ENCODE results near the gene PIK3CG.
"Not testable (repeated sequence)": the region's sequence is repeated elsewhere in the genome, so short reads cannot be mapped to it uniquely, and the experiment has no call there.

PIK3CG gene

DNA sequence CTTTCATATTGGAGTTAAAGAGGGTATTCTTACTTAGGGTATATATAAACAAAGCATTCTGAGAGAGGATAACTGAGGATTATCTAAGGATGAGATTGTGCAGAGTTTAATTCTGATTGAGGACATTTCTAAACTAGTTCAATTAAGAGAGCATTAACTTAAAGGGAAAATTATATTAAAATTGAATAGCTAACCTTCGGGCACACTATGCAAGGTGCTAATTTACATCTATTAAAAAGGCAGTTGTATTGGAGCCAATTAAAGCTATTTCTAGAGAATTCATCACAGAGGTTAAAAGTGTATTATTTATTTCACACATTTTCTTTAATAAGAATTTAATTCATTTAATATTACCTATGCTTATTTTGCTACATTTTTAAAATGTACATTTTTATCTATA is 17.0 kb upstream of the PIK3CG start:
- no peaks in the 10 kb centered on the region for H3K9me3 Mint-ChIP-seq
- no peaks in the 10 kb centered on the region for H3K4me1 Mint-ChIP-seq
- H3K4me3 Mint-ChIP-seq, result no peak overlapping the region
- no peaks in the 10 kb centered on the region for H3K27me3 Mint-ChIP-seq
- H3K36me3 Mint-ChIP-seq, result no peaks in the 10 kb centered on the region
- no peak overlapping the region for H3K27ac Mint-ChIP-seq

DNA sequence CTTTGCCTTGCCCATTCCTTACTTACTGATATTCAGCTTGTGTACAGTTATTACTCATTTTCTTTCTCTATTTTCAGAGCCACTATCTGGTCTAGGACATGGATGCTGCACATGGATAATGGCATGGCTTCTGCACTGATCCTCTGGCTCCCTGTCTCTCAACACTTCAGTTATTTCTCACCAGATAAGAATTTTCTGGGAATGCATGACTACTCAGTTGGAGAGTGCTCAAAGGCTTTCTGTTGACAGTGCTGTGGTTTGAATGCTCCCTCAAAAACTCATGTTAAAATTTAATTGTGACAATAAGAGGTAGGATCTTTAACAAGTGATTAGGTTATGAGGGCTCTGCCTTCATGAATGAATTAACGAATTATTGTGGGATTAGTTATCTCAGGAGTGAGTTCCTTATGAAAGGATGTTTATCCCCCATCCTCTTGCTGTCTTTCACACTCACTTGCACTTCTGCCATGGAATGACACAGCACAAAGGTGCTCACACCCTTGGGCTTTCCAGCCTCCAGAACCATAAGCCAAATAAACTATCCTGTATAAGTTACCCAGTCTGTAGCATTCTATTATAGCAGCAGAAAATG is 16.1 kb upstream of the PIK3CG start:
- no peaks in the 10 kb centered on the region for H3K36me3 Mint-ChIP-seq
- H3K4me1 Mint-ChIP-seq, result no peaks in the 10 kb centered on the region
- no peaks in the 10 kb centered on the region for H3K9me3 Mint-ChIP-seq
- H3K27me3 Mint-ChIP-seq, result no peaks in the 10 kb centered on the region
- H3K4me3 Mint-ChIP-seq, result no peak overlapping the region
- H3K27ac Mint-ChIP-seq, result no peak overlapping the region

DNA sequence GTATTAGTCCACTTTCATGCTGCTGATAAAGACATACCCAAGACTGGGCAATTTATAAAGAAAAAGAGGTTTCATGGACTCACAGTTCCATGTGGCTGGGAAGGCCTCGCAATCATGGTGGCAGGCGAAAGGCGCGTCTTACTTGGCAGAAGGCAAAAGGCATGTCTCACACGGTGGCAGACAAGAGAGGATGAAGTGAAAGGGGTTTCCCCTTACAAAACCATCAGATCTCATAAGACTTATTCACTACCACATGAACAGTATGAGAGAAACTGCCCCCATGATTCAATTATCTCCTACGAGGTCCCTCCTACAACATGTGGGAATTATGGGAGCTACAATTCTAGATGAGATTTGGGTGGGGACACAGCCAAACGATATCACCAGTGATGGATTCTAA is 13.4 kb upstream of the PIK3CG start:
- not testable (repeated sequence) for H3K27ac Mint-ChIP-seq, H3K4me3 Mint-ChIP-seq, H3K27me3 Mint-ChIP-seq, H3K4me1 Mint-ChIP-seq, H3K9me3 Mint-ChIP-seq, H3K36me3 Mint-ChIP-seq

DNA sequence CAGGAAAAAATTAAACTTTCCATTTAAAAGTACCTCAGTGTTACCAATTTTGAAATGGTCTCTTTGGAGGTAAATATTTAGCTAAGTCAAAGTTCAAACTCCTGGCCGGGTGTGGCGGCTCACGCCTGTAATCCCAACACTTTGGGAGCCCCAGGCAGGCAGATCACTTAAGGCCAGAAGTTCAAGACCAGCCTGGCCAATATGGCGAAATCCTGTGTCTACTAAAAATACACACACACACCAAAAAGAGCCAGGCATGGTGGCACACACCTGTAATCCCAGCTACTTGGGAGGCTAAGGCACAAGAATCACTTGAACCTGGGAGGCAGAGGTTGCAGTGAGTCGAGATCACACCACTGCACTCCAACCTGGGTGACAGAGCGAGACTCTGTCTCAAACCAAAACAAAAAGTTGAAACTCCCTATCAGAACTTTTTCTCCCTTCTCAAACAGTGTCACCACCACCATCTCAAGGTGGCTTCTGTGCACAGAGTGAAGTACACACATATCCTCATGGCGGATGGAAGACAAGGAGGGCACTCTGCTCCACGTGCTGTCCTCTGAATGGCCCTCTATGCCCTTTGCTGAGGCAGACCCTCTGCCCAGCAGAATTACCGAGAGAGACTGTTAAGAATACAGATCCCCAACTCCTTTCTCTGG is 11.7 kb upstream of the PIK3CG start:
- H3K4me1 Mint-ChIP-seq, result no peaks in the 10 kb centered on the region
- no peaks in the 10 kb centered on the region for H3K9me3 Mint-ChIP-seq
- no peaks in the 10 kb centered on the region for H3K27me3 Mint-ChIP-seq
- peaks cover 2% of the 10 kb centered on the region for H3K36me3 Mint-ChIP-seq
- H3K4me3 Mint-ChIP-seq, result no peak overlapping the region
- no peak overlapping the region for H3K27ac Mint-ChIP-seq

DNA sequence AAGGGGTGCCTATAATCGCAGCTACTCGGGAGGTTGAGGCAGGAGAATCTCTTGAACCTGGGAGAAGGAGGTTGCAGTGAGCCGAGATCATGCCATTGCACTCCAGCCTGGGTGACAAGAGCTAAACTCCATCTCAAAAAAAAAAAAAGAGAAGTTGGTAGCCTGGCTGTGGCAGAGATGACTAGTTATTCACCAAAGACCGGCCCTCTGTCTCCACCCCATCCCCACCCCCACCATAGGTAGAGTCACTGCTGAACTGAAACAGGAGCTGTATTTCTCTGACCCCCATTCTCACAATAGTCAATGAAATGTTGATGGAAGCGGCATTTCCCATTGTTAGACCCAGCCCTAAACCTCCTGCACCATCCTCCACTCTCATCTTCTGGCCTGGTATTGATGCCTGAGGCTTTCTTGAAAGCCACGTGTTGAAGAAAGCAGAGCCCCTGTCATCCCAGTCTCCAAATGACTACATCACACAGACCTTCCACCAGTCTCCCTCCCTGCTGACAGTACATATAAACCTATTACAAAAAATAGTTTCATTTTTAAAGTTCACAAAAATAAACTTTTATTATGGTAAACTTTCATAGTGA is 9.4 kb upstream of the PIK3CG start:
- no peak overlapping the region for H3K27ac Mint-ChIP-seq

DNA sequence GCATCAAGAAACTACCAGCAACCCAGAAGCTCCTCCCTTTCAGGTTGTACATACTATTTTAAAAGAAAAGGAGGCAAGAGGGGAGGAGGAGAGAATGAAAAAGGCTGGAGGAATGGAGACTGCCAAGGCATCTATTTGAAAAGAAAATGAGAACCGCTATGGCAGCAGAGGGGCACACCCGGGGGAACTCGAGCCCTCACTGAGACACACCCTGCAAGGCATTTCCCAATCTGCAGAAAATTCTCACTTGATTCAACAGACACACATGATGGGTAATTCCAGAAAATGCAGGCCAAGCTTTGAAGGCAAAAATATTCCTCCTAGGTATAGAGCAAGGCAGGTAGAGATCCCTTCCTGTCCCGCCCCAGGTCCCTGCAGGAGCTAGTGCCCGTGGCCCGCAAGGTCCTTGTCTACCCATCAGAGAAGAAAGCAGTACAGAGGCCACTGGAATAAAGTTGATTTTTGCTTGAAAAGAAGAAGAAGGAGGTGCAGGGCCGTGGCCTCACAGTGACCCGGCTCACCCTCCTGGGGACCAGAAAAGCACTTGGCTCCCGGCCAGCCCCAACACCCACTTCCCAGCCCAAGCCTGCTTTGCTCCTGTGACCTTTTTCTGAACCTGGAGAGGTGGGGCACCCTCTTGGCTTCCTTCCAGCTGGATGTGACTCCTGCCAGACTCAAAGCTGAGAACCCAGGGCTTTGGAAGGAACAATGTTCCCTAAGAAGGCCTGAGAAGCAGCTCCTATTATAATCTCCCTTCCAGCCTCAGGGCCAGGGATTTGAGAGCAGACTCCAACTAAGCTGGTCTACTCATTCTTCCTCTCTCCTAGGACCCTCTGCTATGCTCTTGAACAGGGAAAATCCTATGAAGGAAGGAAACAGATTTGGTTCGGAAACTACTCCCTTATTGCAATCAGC is 6.2 kb upstream of the PIK3CG start:
- H3K27ac Mint-ChIP-seq, result peak overlapping the region; percentile 30
- peaks cover 2% of the 10 kb centered on the region for H3K36me3 Mint-ChIP-seq
- H3K27me3 Mint-ChIP-seq, result no peaks in the 10 kb centered on the region
- H3K9me3 Mint-ChIP-seq, result no peaks in the 10 kb centered on the region
- H3K4me1 Mint-ChIP-seq, result peaks cover 30% of the 10 kb centered on the region
- H3K4me3 Mint-ChIP-seq, result no peak overlapping the region

More for the DNA sequence above, 9.4 kb upstream of the PIK3CG start:
- Mint-ChIP-seq H3K36me3 (peaks cover 2% of the 10 kb centered on the region), H3K27me3 (no peaks in the 10 kb centered on the region), H3K4me3 (no peak overlapping the region), H3K4me1 (peaks cover under 1% of the 10 kb centered on the region), H3K9me3 (no peaks in the 10 kb centered on the region)

DNA sequence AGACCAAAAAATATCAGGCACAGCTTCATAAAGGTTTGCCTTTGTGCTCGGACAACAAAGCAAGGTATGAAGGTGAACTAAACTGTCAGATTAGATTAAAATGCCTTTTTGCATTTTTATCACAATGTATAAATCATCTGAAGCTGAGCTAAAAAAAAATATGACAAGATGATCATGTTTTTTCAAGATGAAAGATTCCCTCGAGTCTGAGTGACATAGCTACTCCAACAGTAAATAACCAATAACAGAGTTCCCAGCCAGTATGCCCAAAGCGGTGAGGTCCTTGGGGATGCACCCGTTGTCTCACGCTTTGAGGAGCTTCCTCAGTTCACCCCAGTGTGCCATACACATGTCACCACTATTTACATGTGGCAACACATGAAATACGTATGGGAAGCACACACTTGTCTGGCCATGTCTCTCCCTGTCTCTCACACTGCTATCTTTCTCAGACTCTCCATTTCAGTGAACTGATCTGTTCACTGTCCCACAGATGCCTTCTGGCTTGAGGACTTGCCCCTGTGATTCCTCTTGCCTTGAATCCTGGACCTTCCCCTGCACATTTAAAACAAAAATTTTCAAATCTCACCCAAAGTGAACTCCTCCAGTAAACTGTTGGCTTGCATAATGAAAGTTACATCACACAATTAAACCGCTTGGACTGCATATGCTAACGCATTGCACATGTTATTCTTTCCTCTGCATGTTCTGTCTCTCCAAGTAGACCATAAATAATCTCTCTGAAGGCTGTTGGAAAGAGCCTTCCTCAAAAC is 2.6 kb upstream of the PIK3CG start:
- Mint-ChIP-seq H3K4me1 (peaks cover 57% of the 10 kb centered on the region), H3K27ac (peak overlapping the region; percentile 75)

DNA sequence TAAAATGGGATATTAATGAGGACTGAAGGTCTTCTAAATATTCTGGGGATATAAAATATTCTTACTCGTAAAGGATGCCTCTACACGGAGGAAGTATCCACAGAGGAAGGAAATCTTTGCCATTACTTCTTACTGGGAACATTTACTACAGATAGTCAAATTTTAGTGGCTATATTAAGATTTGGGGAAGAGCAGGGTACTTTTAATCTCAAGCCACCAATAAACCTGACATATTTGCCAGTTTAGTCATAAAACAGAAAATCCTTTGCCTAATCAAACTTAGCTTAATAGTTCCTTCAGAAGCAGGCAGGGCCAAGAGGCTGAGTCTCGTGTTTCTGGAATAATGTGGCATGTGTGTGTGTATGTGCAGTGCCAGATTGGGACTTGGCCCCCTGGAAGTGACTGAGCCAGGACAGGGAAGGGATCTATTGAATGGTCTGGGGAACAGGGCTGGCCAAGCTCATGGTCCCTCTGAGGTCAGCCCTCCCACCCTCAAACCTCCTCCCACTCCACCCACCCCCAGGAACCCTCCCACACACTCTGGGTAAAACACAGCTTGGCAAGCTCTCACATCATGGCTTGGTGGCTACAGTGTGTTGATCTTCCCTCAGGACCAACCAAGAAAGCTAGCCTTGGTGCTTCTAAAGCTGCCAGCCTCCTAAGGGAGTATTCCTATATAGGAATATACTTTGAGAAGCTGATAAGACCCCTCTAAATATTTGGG is 1.6 kb upstream of the PIK3CG start:
- Mint-ChIP-seq H3K4me3 (peak overlapping the region; percentile 93), H3K27ac (peak overlapping the region; percentile 90), H3K4me1 (peaks cover 61% of the 10 kb centered on the region)

More for the DNA sequence above, 2.6 kb upstream of the PIK3CG start:
- Mint-ChIP-seq H3K27me3 (no peaks in the 10 kb centered on the region), H3K4me3 (peak overlapping the region; percentile 24), H3K36me3 (peaks cover 2% of the 10 kb centered on the region), H3K9me3 (no peaks in the 10 kb centered on the region)

DNA sequence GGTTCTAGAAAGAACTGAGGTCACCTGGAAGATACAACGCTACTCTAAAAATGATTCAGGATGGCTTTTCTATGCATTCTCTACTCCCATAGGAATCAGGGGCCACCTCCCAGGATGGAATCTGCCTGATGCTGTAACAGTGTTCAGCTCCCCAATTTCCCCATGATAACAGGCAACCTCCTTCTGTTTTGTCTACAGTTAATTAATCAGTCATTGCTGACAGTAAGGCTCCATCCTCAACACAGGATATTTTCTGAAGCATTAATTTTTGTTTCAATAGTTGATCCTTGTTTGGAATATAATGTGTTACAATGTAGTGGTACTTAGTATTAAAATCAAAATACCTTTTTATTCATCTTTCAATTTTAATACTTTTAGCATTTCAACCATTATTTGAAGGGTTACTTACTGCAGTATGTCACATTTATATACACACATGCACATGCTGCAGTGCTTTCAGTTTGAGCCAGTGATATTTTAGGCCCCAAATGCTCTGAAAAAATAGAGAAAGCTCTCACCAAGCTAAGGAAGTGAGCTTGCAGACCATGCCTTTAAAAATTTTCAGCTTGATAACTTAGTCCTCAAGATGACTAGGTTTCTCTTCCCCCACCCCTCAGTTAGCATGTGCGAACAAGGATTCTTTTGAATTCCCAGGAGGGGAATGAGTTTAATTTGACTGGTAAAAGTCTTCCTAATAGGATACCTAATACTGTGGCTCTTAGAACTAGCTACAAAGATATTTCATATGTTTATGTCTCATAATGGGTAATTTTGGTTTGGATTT is 592 bp upstream of the PIK3CG start:
- Mint-ChIP-seq H3K4me1 (peaks cover 72% of the 10 kb centered on the region), H3K9me3 (no peaks in the 10 kb centered on the region), H3K27ac (peak overlapping the region; percentile 90)

More for the DNA sequence above, 1.6 kb upstream of the PIK3CG start:
- no peaks in the 10 kb centered on the region for H3K27me3 Mint-ChIP-seq
- H3K36me3 Mint-ChIP-seq, result peaks cover 3% of the 10 kb centered on the region
- H3K9me3 Mint-ChIP-seq, result no peaks in the 10 kb centered on the region

DNA sequence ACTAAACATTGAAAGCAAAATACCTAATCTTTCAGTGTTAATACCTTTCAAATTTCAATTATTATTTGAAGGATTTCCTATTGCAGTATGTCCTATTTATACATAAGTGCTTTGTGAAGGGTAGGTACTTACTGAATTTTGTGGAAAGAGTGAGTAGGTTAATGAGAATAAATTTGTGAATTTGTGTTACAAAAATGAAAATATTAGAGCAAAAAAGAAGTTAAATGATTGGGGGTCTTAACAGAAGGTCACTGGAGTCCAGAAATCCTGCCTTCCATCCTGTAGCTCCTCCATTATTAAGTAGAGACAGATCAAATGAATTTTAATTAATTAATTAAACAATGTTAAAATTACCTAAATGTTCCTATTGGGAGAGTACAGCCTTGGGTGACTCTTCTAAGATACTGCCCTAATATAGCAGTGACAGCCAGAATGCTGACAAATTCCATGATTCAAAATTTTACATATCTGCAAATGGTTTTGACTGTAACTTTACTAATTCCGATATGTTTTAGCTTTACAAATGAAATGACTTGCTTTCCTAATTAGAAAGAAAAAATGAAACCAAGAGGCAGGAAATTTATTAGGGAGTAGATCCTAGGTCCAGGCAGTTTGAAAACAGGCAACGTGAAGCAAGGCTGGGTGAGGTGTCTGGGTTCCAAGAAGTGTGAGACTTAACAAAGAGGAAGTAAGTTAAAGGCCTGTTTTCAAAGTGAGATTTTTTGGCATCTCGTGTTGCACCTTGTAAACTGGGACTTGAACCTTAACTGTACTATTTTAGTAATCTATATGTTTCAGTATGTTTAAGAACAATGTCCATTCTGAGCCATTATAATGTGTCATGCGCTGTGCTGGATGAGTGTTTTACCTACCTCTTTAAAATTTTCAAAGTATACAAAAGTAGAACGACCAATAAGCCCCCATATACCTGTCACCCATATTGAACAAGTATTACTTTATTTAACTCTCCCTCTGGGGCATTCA is 1.5 kb downstream of the PIK3CG start:
- Mint-ChIP-seq H3K36me3 (peaks cover 12% of the 10 kb centered on the region), H3K27ac (peak overlapping the region; percentile 92), H3K9me3 (no peaks in the 10 kb centered on the region), H3K4me3 (peak overlapping the region; percentile 93), H3K27me3 (no peaks in the 10 kb centered on the region), H3K4me1 (peaks cover 86% of the 10 kb centered on the region)

More for the DNA sequence above, 592 bp upstream of the PIK3CG start:
- Mint-ChIP-seq H3K27me3 (no peaks in the 10 kb centered on the region), H3K36me3 (peaks cover 10% of the 10 kb centered on the region), H3K4me3 (peak overlapping the region; percentile 93)

DNA sequence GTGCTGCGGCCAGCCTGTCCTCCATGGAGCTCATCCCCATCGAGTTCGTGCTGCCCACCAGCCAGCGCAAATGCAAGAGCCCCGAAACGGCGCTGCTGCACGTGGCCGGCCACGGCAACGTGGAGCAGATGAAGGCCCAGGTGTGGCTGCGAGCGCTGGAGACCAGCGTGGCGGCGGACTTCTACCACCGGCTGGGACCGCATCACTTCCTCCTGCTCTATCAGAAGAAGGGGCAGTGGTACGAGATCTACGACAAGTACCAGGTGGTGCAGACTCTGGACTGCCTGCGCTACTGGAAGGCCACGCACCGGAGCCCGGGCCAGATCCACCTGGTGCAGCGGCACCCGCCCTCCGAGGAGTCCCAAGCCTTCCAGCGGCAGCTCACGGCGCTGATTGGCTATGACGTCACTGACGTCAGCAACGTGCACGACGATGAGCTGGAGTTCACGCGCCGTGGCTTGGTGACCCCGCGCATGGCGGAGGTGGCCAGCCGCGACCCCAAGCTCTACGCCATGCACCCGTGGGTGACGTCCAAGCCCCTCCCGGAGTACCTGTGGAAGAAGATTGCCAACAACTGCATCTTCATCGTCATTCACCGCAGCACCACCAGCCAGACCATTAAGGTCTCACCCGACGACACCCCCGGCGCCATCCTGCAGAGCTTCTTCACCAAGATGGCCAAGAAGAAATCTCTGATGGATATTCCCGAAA is 2.7 kb downstream of the PIK3CG start:
- Mint-ChIP-seq H3K9me3 (no peaks in the 10 kb centered on the region), H3K27me3 (no peaks in the 10 kb centered on the region), H3K4me3 (peak overlapping the region; percentile 51), H3K4me1 (peaks cover 86% of the 10 kb centered on the region), H3K27ac (no peak overlapping the region), H3K36me3 (peaks cover 21% of the 10 kb centered on the region)

DNA sequence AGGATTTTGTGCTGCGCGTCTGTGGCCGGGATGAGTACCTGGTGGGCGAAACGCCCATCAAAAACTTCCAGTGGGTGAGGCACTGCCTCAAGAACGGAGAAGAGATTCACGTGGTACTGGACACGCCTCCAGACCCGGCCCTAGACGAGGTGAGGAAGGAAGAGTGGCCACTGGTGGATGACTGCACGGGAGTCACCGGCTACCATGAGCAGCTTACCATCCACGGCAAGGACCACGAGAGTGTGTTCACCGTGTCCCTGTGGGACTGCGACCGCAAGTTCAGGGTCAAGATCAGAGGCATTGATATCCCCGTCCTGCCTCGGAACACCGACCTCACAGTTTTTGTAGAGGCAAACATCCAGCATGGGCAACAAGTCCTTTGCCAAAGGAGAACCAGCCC is 3.3 kb downstream of the PIK3CG start:
- H3K27ac Mint-ChIP-seq, result no peak overlapping the region

More for the DNA sequence above, 3.3 kb downstream of the PIK3CG start:
- no peaks in the 10 kb centered on the region for H3K9me3 Mint-ChIP-seq
- H3K4me3 Mint-ChIP-seq, result peak overlapping the region; percentile 51
- peaks cover 86% of the 10 kb centered on the region for H3K4me1 Mint-ChIP-seq
- H3K27me3 Mint-ChIP-seq, result no peaks in the 10 kb centered on the region
- H3K36me3 Mint-ChIP-seq, result peaks cover 24% of the 10 kb centered on the region

All from activated naive CD4-positive, alpha-beta T cell treated with anti-CD3 and anti-CD28 coated beads, Interleukin-2, amount 50 U/mL, for 24 hours (primary cell).